HepG2 (cell line): ENCODE data around the gene NME1. TPM values are rescaled to one million over a fixed set of nuclear protein-coding genes. Genes with fewer than 3 reads are reported as not detected.
A peak's percentile ranks its signal among the peaks of the same experiment; 100 is the strongest.

Experiments used
- ATAC-seq: fragments of 200-7000 bp; cut with Tn5 transposase; 3 replicates; pipeline ENCODE4 v1.9.1; 2020; ENCODE audit warnings: mild to moderate bottlenecking, moderate library complexity
- BruUV-seq: library from RNA; stranded (reverse); fragments of 400-500 nt; replicated peaks from 2 replicates; lab custom pipeline; 2021; lab: Mats Ljungman, UMichigan
- CTCF ChIA-PET: fragments of 300-600 bp; formaldehyde crosslinking; extraction: SDS; loops from one replicate; lab custom pipeline; 2021; ENCODE audit warnings: low total read pairs, inconsistent platforms, low intra/inter-chr PET ratio; lab: Yijun Ruan, JAX
- POLR2A ChIA-PET: fragments of 350-600 bp; sonication (Branson Sonifier 250); formaldehyde crosslinking; loops from one replicate; lab custom pipeline; 2020; ENCODE audit warnings: antibody characterized with exemption, inconsistent platforms; lab: Yijun Ruan, JAX
- DNase-seq: peaks from one replicate; pipeline ENCODE4 v3.0.0-alpha.2; 2015; ENCODE audit warnings: low spot score
- FAIRE-seq: peaks from 3 replicates; lab custom pipeline; 2011; peaks lifted over from hg19 to GRCh38; lab: Jason Lieb, UNC
- H2AFZ ChIP-seq: one replicate; pipeline ENCODE4 v1.6.1; 2011; ENCODE audit warnings: low read length, inconsistent platforms
- H3K27ac ChIP-seq: fragments of 300-600 bp; 3 replicates; pipeline ENCODE4 v1.8.0; 2011; ENCODE audit warnings: mixed run types, mild to moderate bottlenecking, mixed read lengths, low read length, inconsistent platforms; ENCODE audit not compliant: insufficient read depth; ENCODE audit errors: extremely low read length
- H3K27me3 ChIP-seq, 2 experiments: fragments of 200-600 bp in 1 of 2; 2 replicates in 1 of 2; 3 replicates in 1 of 2; pipeline versions ENCODE4 v1.6.0 to v1.8.0; 2011; ENCODE audit warnings: low read length in 2 of 2, mild to moderate bottlenecking in 2 of 2, moderate library complexity in 2 of 2, inconsistent platforms in 1 of 2; ENCODE audit not compliant: insufficient read depth in 2 of 2, control insufficient read depth in 1 of 2
- H3K36me3 ChIP-seq, 2 experiments: fragments of 200-600 bp in 1 of 2; replicated peaks in 1 of 2; 2 replicates in 1 of 2; 3 replicates in 1 of 2; pipeline versions ENCODE4 v1.5.1 to v1.8.0; 2011; ENCODE audit warnings: low read length in 2 of 2, inconsistent platforms in 1 of 2; ENCODE audit not compliant: insufficient read depth in 2 of 2, control insufficient read depth in 1 of 2
- H3K4me1 ChIP-seq: 2 replicates; pipeline ENCODE4 v1.5.1; 2012; ENCODE audit warnings: low read length, inconsistent platforms; ENCODE audit not compliant: insufficient read depth
- H3K4me2 ChIP-seq: 2 replicates; pipeline ENCODE4 v1.6.0; 2011; ENCODE audit warnings: low read depth, low read length, inconsistent platforms
- H3K4me3 ChIP-seq, 3 experiments: fragments of 200-600 bp in 1 of 3; sonication (generic), shearing (Covaris generic) in 1 of 3; replicated peaks in 1 of 3; 2 replicates each; pipeline ENCODE4 v1.5.1; 2011 to 2016; ENCODE audit warnings: low read length in 3 of 3, inconsistent platforms in 2 of 3, low read depth in 2 of 3, mild to moderate bottlenecking in 2 of 3, control low read depth in 1 of 3, mixed read lengths in 1 of 3; ENCODE audit not compliant: insufficient read depth in 1 of 3
- H3K79me2 ChIP-seq: one replicate; pipeline ENCODE4 v1.6.1; 2011; ENCODE audit warnings: low read length, inconsistent platforms; ENCODE audit not compliant: insufficient read depth
- H3K9ac ChIP-seq: 2 replicates; pipeline ENCODE4 v1.6.0; 2011; ENCODE audit warnings: mild to moderate bottlenecking, low read depth, low read length, inconsistent platforms; ENCODE audit not compliant: insufficient read depth
- H3K9me3 ChIP-seq: 2 replicates; pipeline ENCODE4 v1.5.1; 2012; ENCODE audit warnings: mild to moderate bottlenecking, low read length
- H4K20me1 ChIP-seq: 2 replicates; pipeline ENCODE4 v1.6.0; 2011; ENCODE audit warnings: inconsistent platforms, mild to moderate bottlenecking, low read length, moderate library complexity; ENCODE audit not compliant: insufficient read depth
- ADNP ChIP-seq: sonication (generic); formaldehyde crosslinking; IDR thresholded peaks from 2 replicates; pipeline ENCODE4 v1.4.0; 2020; ENCODE audit warnings: missing genetic modification reagents
- DR1 ChIP-seq: sonication (generic); formaldehyde crosslinking; IDR thresholded peaks from 2 replicates; pipeline ENCODE4 v1.8.0; 2021; ENCODE audit warnings: mild to moderate bottlenecking, missing genetic modification reagents, inconsistent platforms
- EHMT2 ChIP-seq: fragments of 200-600 bp; sonication (generic); IDR thresholded peaks from 2 replicates; pipeline ENCODE4 v1.7.0; 2017; ENCODE audit warnings: antibody characterized with exemption, low read depth, low read length, borderline replicate concordance
- HES4 ChIP-seq: sonication (generic); formaldehyde crosslinking; IDR thresholded peaks from 2 replicates; pipeline ENCODE4 v1.9.0; 2021; ENCODE audit warnings: mild to moderate bottlenecking, missing genetic modification reagents, borderline replicate concordance
- HNRNPLL ChIP-seq: fragments of 200-400 bp; formaldehyde crosslinking; IDR thresholded peaks from 2 replicates; pipeline ENCODE4 v1.6.1; 2017; ENCODE audit warnings: mild to moderate bottlenecking, low read depth, low read length; ENCODE audit not compliant: poor library complexity, severe bottlenecking
- MEIS2 ChIP-seq: sonication (generic); formaldehyde crosslinking; IDR thresholded peaks from 2 replicates; pipeline ENCODE4 v1.9.0; 2021; ENCODE audit warnings: mild to moderate bottlenecking, missing genetic modification reagents
- NCOA1 ChIP-seq: sonication (generic); formaldehyde crosslinking; IDR thresholded peaks from 2 replicates; pipeline ENCODE4 v1.9.0; 2021; ENCODE audit warnings: missing genetic modification reagents
- ONECUT2 ChIP-seq: sonication (generic); formaldehyde crosslinking; IDR thresholded peaks from 2 replicates; pipeline ENCODE4 v1.4.0; 2020; ENCODE audit warnings: missing genetic modification reagents
- RFX1 ChIP-seq: fragments of 450-650 bp; IDR thresholded peaks from 2 replicates; pipeline ENCODE4 v1.6.1; 2017
- RFX3 ChIP-seq: IDR thresholded peaks from 2 replicates; pipeline ENCODE4 v1.6.1; 2016; ENCODE audit warnings: missing biosample characterization, missing genetic modification reagents
- SRF ChIP-seq: IDR thresholded peaks from 2 replicates; pipeline ENCODE4 v1.6.1; 2011; ENCODE audit warnings: mild to moderate bottlenecking, low read depth, low read length, moderate library complexity
- ZBTB49 ChIP-seq: sonication (generic); formaldehyde crosslinking; IDR thresholded peaks from 2 replicates; pipeline ENCODE4 v1.4.0; 2020; ENCODE audit warnings: missing genetic modification reagents, borderline replicate concordance
- ZFYVE20 ChIP-seq: sonication (generic); formaldehyde crosslinking; IDR thresholded peaks from 2 replicates; pipeline ENCODE4 v1.8.0; 2023; ENCODE audit warnings: low read depth, mild to moderate bottlenecking, moderate library complexity, missing genetic modification reagents, borderline replicate concordance
- ZNF20 ChIP-seq: sonication (generic); formaldehyde crosslinking; IDR thresholded peaks from 2 replicates; pipeline ENCODE4 v1.4.0; 2020; ENCODE audit warnings: mild to moderate bottlenecking, moderate library complexity, missing genetic modification reagents
- ZNF782 ChIP-seq: sonication (generic); formaldehyde crosslinking; IDR thresholded peaks from 2 replicates; pipeline ENCODE4 v1.4.0; 2020; ENCODE audit warnings: missing genetic modification reagents, mild to moderate bottlenecking, borderline replicate concordance
- WGBS: methylation state at CpG from one replicate; pipeline ENCODE4 v1.1.6; 2017; ENCODE audit warnings: low lambda C conversion rate; 5-methylcytosine and 5-hydroxymethylcytosine counted together
- in situ Hi-C: cut with HindIII; loops from 2 replicates; pipeline ENCODE4 v1.10.0; 2017; ENCODE audit warnings: low pct_unique_long_range_greater_than_20kb; ENCODE audit not compliant: extremely low pct_ligation_motif_present
- intact Hi-C: fragments of 100-400 bp; cut with micrococcal nuclease; formaldehyde crosslinking; loops from one replicate; pipeline ENCODE4 v1.10.0; 2022; ENCODE audit not compliant: unreplicated experiment
- polyA plus RNA-seq, 8 experiments: library from polyadenylated mRNA; depleted of rRNA in 3 of 8; stranded (reverse) in 7 of 8; unstranded in 1 of 8; fragments of >200 nt; fragmentation: Illumina TruSeq in 4 of 8; extraction: Trizol in 4 of 8; gene quantifications; 2 replicates each; pipeline versions ENCODE4 v1.2.1 to v1.2.3, GENCODE V29; 2011 to 2016; ENCODE audit warnings: low read depth in 4 of 8, missing spikeins in 1 of 8, mixed read lengths in 1 of 8; ENCODE audit not compliant: insufficient read depth in 1 of 8
- total RNA-seq, 5 experiments: library from RNA; depleted of rRNA; stranded (reverse); fragments of >200 nt; fragmentation: Illumina TruSeq; extraction: Trizol; gene quantifications; 2 replicates each; pipeline ENCODE4 v1.2.3, GENCODE V29; 2016; ENCODE audit warnings: low read depth in 1 of 5
- TF ChIP-seq, protein P1 (sequence below): sonication (generic); formaldehyde crosslinking; IDR thresholded peaks from 2 replicates; pipeline ENCODE4 v1.4.0; 2020; ENCODE audit warnings: missing genetic modification reagents

NME1 gene
- total and polyA plus RNA-seq, 2 of the 13 experiments (the other 11 are each of a cell fraction or from before 2014, with no cell fraction given), result 295 to 516 TPM

GRCh38 chr17:51149163-51149562 is 4.2 kb upstream of the NME1 start:
- no peak for ATAC-seq
- no peak for TF ChIP-seq MEIS2
- peak; percentile 69; the same call in 1 of the 2 replicates for TF ChIP-seq SRF
- TF ChIP-seq ONECUT2 (CRISPR knock-in tag), result no peak
- no peak for TF ChIP-seq HES4
- TF ChIP-seq ADNP (CRISPR knock-in tag), result no peak
- no peak for TF ChIP-seq ZNF20 (CRISPR knock-in tag)
- peak; percentile 27; the same call in 1 of the 2 replicates for TF ChIP-seq RFX1
- peak; percentile 48; the same call in 1 of the 2 replicates for TF ChIP-seq RFX3 (CRISPR knock-in tag)
- no peak for TF ChIP-seq DR1 (CRISPR knock-in tag)
- Histone ChIP-seq H3K4me1 (peaks cover 64% of the 10 kb centered on the region), H3K79me2 (peaks cover 8% of the 10 kb centered on the region), H4K20me1 (no peaks in the 10 kb centered on the region), H3K36me3 (no peaks in the 10 kb centered on the region), H3K4me3 (no peak overlapping the region), H3K4me2 (peak overlapping the region; percentile 38; the same call in 1 of the 2 replicates), H2AFZ (no peak overlapping the region), H3K9me3 (no peaks in the 10 kb centered on the region), H3K27me3 (no peaks in the 10 kb centered on the region; a peak in 1 of 5 replicates), H3K9ac (no peak overlapping the region), H3K27ac (no peak overlapping the region)
- no peak for FAIRE-seq
- intact Hi-C loops (no loop called here), in situ Hi-C loops (no loop called here)
- 23% methylated on average over 2 of the region's 2 CpGs for WGBS
- ChIA-PET CTCF (no interaction called here), POLR2A (no interaction called here)
- no peak for DNase-seq
- BruUV-seq, result no TSS peak

DNA sequence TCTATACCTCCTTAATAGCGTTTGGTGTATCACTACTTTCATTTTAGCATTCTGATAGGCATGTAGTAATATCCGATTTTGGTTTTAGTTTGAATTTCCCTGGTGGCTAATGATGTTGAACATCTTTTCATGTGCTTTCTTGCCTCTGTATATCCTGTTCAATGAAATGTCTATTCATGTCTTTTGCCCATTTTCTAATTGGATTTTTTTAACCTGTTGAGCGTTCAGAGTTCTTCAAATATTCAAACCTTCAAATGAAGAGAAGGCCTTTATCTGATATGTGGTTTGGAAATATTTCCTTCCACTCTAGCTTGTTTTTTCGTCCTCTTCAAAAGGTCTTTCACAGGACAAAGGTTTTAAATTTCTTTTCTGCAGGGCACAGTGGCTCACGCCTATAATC is 2.4 kb upstream of the NME1 start:
- in situ Hi-C loops (loop anchor here (5.0 kb wide), 1 partner anchor 149 kb away; no protein-coding TSS in a partner anchor), intact Hi-C loops (no loop called here)
- FAIRE-seq, result no peak
- Histone ChIP-seq H3K4me1 (peaks cover 61% of the 10 kb centered on the region), H3K27ac (no peak overlapping the region), H3K9ac (no peak overlapping the region), H4K20me1 (no peaks in the 10 kb centered on the region), H3K27me3 (no peaks in the 10 kb centered on the region; a peak in 1 of 5 replicates), H3K79me2 (peaks cover 25% of the 10 kb centered on the region), H2AFZ (peak overlapping the region; percentile 87), H3K4me2 (0 out of 2 replicates have a peak overlapping the region, but pooled peaks have one; percentile 18), H3K9me3 (no peaks in the 10 kb centered on the region), H3K4me3 (no peak overlapping the region), H3K36me3 (peaks cover 0 to 6% of the 10 kb centered on the region in 2 experiments; a peak in 2 of 5 replicates)
- no peak for DNase-seq
- no peak for ATAC-seq
- CTCF ChIA-PET, result interaction anchor here (3.3 kb wide), 1 partner anchor 150 kb away, joined by 38 read pairs; no protein-coding TSS in a partner anchor
- 25% methylated on average over 5 of the region's 5 CpGs for WGBS
- BruUV-seq, result no TSS peak
- POLR2A ChIA-PET, result no interaction called here
- TF ChIP-seq ZFYVE20 (no peak), ZNF782 (no peak), NCOA1 (CRISPR knock-in tag) (no peak), HNRNPLL (no peak), ZBTB49 (CRISPR knock-in tag) (no peak), RFX3 (CRISPR knock-in tag) (no peak), EHMT2 (no peak)
- TF ChIP-seq, protein P1, sequence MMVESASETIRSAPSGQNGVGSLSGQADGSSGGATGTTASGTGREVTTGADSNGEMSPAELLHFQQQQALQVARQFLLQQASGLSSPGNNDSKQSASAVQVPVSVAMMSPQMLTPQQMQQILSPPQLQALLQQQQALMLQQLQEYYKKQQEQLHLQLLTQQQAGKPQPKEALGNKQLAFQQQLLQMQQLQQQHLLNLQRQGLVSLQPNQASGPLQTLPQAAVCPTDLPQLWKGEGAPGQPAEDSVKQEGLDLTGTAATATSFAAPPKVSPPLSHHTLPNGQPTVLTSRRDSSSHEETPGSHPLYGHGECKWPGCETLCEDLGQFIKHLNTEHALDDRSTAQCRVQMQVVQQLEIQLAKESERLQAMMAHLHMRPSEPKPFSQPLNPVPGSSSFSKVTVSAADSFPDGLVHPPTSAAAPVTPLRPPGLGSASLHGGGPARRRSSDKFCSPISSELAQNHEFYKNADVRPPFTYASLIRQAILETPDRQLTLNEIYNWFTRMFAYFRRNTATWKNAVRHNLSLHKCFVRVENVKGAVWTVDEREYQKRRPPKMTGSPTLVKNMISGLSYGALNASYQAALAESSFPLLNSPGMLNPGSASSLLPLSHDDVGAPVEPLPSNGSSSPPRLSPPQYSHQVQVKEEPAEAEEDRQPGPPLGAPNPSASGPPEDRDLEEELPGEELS (CRISPR knock-in tag), result no peak
